Fibroblast of villous mesenchyme (primary cell): ENCODE data around the gene KLHDC1. TPM values are rescaled to one million over a fixed set of nuclear protein-coding genes. Genes with fewer than 3 reads are reported as not detected.
"Not testable (repeated sequence)": the region's sequence is repeated elsewhere in the genome, so short reads cannot be mapped to it uniquely, and the experiment has no call there.

Experiments used
- DNase-seq: peaks from one replicate; pipeline ENCODE4 v3.0.0-alpha.2; 2010; ENCODE audit warnings: low read depth
- H3K4me3 ChIP-seq: 2 replicates; pipeline ENCODE4 v1.5.1; 2011; ENCODE audit warnings: low read depth, mild to moderate bottlenecking, low read length
- CTCF ChIP-seq: IDR thresholded peaks from 2 replicates; pipeline ENCODE4 v1.5.1; 2012; ENCODE audit warnings: low read depth, mild to moderate bottlenecking, low read length; ENCODE audit not compliant: insufficient read depth
- total RNA-seq: library from RNA; depleted of rRNA; stranded (reverse); fragments of >200 nt; gene quantifications from 2 replicates; pipeline ENCODE4 v1.2.3, GENCODE V29; 2012

KLHDC1 gene
- total RNA-seq, 1 donor: 3.0 TPM

GRCh38 chr14:49727171-49727570 is 34.3 kb downstream of the KLHDC1 start:
- TF ChIP-seq CTCF: no peak
- no peak overlapping the region for H3K4me3 ChIP-seq

GRCh38 chr14:49732896-49733295 is 40.0 kb downstream of the KLHDC1 start:
- no peak overlapping the region for H3K4me3 ChIP-seq
- TF ChIP-seq CTCF: no peak
- DNase-seq: no peak

More at GRCh38 chr14:49727171-49727570, 34.3 kb downstream of the KLHDC1 start:
- DNase-seq: no peak

- no peak overlapping the region for H3K4me3 ChIP-seq
- DNase-seq: peak; percentile 7
- no peak for TF ChIP-seq CTCF
Observed at GRCh38 chr14:49733836-49734235, 40.9 kb downstream of the KLHDC1 start.

- not testable (repeated sequence) for DNase-seq, H3K4me3 ChIP-seq
Observed at GRCh38 chr14:49735669-49736068, 42.7 kb downstream of the KLHDC1 start.

- TF ChIP-seq CTCF: no peak
- no peak for DNase-seq
- no peak overlapping the region for H3K4me3 ChIP-seq
Observed at GRCh38 chr14:49745191-49745590, 52.3 kb downstream of the KLHDC1 start.

- not testable (repeated sequence) for H3K4me3 ChIP-seq, DNase-seq
Observed at GRCh38 chr14:49746476-49746875, 53.6 kb downstream of the KLHDC1 start.

- DNase-seq: peak; percentile 22
- no peak overlapping the region for H3K4me3 ChIP-seq
- no peak for TF ChIP-seq CTCF
Observed at GRCh38 chr14:49754570-49755097, 61.7 kb downstream of the KLHDC1 start.

- TF ChIP-seq CTCF: no peak
Observed at GRCh38 chr14:49755378-49755777, 62.5 kb downstream of the KLHDC1 start.

More at GRCh38 chr14:49755378-49755777, 62.5 kb downstream of the KLHDC1 start:
- no peak overlapping the region for H3K4me3 ChIP-seq
- DNase-seq: no peak
